Keratinocyte (primary cell): Measurements from ENCODE around the gene MFRP. TPM values are rescaled to one million over a fixed set of nuclear protein-coding genes. Genes with fewer than 3 reads are reported as not detected.

Experiments used
- DNase-seq: peaks from one replicate; pipeline ENCODE4 v3.0.0-alpha.2; 2011; ENCODE audit warnings: low read depth, missing footprints, low spot score
- FAIRE-seq: peaks from 2 replicates; lab custom pipeline; 2011; peaks lifted over from hg19 to GRCh38; lab: Jason Lieb, UNC
- H2AFZ ChIP-seq: 2 replicates; pipeline ENCODE4 v1.6.0; 2012; ENCODE audit warnings: low read length, control low read depth, inconsistent platforms; ENCODE audit not compliant: control insufficient read depth
- H3K27ac ChIP-seq: 2 replicates; pipeline ENCODE4 v1.5.1; 2011; ENCODE audit warnings: low read length; ENCODE audit not compliant: control insufficient read depth, insufficient read depth
- H3K27me3 ChIP-seq: 3 replicates; pipeline ENCODE4 v1.6.0; 2011; ENCODE audit warnings: low read length; ENCODE audit not compliant: control insufficient read depth, insufficient read depth; ENCODE audit errors: extremely low read depth
- H3K36me3 ChIP-seq, 2 experiments: 2 replicates in 1 of 2; 3 replicates in 1 of 2; pipeline ENCODE4 v1.5.1; 2011; ENCODE audit warnings: low read length in 2 of 2, mild to moderate bottlenecking in 1 of 2; ENCODE audit not compliant: control insufficient read depth in 2 of 2, insufficient read depth in 2 of 2; ENCODE audit errors: extremely low read depth in 1 of 2
- H3K4me1 ChIP-seq: 3 replicates; pipeline ENCODE4 v1.5.1; 2011; ENCODE audit warnings: low read length; ENCODE audit not compliant: control insufficient read depth, insufficient read depth; ENCODE audit errors: extremely low read depth
- H3K4me2 ChIP-seq: 3 replicates; pipeline ENCODE4 v1.6.0; 2011; ENCODE audit warnings: low read depth, low read length; ENCODE audit not compliant: control insufficient read depth, insufficient read depth; ENCODE audit errors: extremely low read depth
- H3K4me3 ChIP-seq, 3 experiments: fragments of 200-600 bp in 1 of 3; sonication (generic) in 1 of 3; 2 replicates in 2 of 3; 3 replicates in 1 of 3; pipeline ENCODE4 v1.5.1; 2011 to 2016; ENCODE audit warnings: low read length in 3 of 3, mild to moderate bottlenecking in 3 of 3, control low read depth in 2 of 3, inconsistent platforms in 1 of 3, low read depth in 1 of 3, mixed read lengths in 1 of 3, mixed run types in 1 of 3, moderate library complexity in 1 of 3; ENCODE audit not compliant: control insufficient read depth in 2 of 3, insufficient read depth in 2 of 3; ENCODE audit errors: extremely low read depth in 1 of 3
- H3K79me2 ChIP-seq: 2 replicates; pipeline ENCODE4 v1.6.0; 2012; ENCODE audit warnings: low read length; ENCODE audit not compliant: control insufficient read depth, insufficient read depth
- H3K9ac ChIP-seq: 3 replicates; pipeline ENCODE4 v1.6.0; 2011; ENCODE audit warnings: low read length; ENCODE audit not compliant: control insufficient read depth, insufficient read depth; ENCODE audit errors: extremely low read depth
- H3K9me1 ChIP-seq: 3 replicates; pipeline ENCODE4 v1.6.0; 2011; ENCODE audit warnings: low read length; ENCODE audit not compliant: control insufficient read depth, insufficient read depth; ENCODE audit errors: extremely low read depth
- H3K9me3 ChIP-seq: 2 replicates; pipeline ENCODE4 v1.5.1; 2012; ENCODE audit warnings: low read depth, low read length; ENCODE audit not compliant: control insufficient read depth
- H4K20me1 ChIP-seq: 3 replicates; pipeline ENCODE4 v1.6.0; 2011; ENCODE audit warnings: low read length; ENCODE audit not compliant: control insufficient read depth, insufficient read depth; ENCODE audit errors: extremely low read depth
- EZH2 ChIP-seq: IDR thresholded peaks from one replicate; pipeline ENCODE4 v1.6.1; 2012; ENCODE audit warnings: inconsistent platforms, mild to moderate bottlenecking, low read length, moderate library complexity
- dilution Hi-C: fragments of 300-500 bp; cut with MboI; formaldehyde crosslinking; loops from one replicate; pipeline ENCODE4 v1.7.0; 2020; ENCODE audit warnings: low sequenced_read_pairs; ENCODE audit not compliant: extremely low pct_ligation_motif_present
- polyA plus RNA-seq, 5 experiments: library from polyadenylated mRNA; depleted of rRNA in 3 of 5; stranded (reverse) in 3 of 5; stranded (forward) in 1 of 5; unstranded in 1 of 5; fragments of >200 nt; gene quantifications; 1 replicate in 1 of 5; 2 replicates in 3 of 5; 3 replicates in 1 of 5; pipeline versions ENCODE4 v1.2.1 to v1.2.3, GENCODE V29; 2011 to 2012; ENCODE audit warnings: missing spikeins in 2 of 5, low read depth in 1 of 5, low replicate concordance in 1 of 5
- TF ChIP-seq, protein P1 (sequence below), 3 experiments: IDR thresholded peaks in 1 of 3; conservative IDR thresholded peaks in 1 of 3; optimal IDR thresholded peaks in 1 of 3; 2 replicates in 2 of 3; 3 replicates in 1 of 3; pipeline versions ENCODE3 to v1.5.1; 2011; ENCODE audit warnings: low read length in 3 of 3, mild to moderate bottlenecking in 3 of 3, moderate library complexity in 2 of 3, control low read depth in 1 of 3, inconsistent platforms in 1 of 3; ENCODE audit not compliant: insufficient read depth in 2 of 3; ENCODE audit errors: extremely low read depth in 1 of 3

MFRP gene
- polyA plus RNA-seq, 1 donor (not counting 4 experiments of a cell fraction or from before 2014, with no cell fraction given) = not detected

DNA sequence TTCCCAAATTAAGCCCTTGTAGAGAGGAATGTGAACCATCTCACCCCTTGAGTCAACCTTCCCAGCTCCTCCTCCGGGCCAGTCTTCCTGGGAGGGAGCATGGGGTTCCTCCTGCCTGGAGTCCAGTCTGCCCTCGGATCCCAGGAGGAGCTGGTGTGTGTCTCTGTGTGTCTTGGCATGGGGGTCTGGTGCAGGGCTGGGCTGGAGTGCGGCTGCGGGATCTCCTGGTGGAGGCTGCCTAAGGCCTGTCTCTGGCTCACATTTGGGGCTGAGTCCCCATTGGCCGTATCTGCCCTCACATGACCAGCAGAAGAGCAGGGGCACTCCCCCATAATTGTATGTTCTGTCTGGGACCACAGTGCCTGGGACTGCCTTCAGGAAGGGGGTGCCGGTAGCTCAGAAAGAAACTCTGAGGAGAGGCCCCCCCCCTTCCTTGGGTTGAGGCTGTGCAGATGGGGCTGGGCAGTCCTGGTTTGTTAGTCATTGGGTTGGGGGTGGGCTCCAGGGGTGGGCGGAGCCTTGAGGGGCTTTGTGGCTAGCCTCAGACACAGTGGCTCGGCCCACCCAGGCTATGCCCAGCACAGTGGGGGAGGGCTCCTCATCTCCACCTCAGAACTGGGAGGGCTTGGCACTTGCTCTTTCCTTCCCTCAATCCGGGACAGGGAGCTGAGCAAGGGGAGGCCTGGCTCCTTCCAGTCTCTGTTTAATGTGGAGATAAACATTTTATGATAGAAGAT is 8.8 kb downstream of the MFRP start:
- FAIRE-seq (no peak), DNase-seq (no peak)
- no peaks in the 10 kb centered on the region for H3K9me3 ChIP-seq
- H3K4me2 ChIP-seq = no peak overlapping the region
- dilution Hi-C loops = no loop called here
- peaks cover 4 to 14% of the 10 kb centered on the region in 2 experiments for H3K36me3 ChIP-seq
- H4K20me1 ChIP-seq = peaks cover 3% of the 10 kb centered on the region
- H3K27me3 ChIP-seq = peaks cover 34% of the 10 kb centered on the region
- H3K79me2 ChIP-seq = peaks cover 26% of the 10 kb centered on the region
- H3K4me1 ChIP-seq = peaks cover 19% of the 10 kb centered on the region
- no peak overlapping the region for H3K27ac ChIP-seq
- TF ChIP-seq, protein P1, sequence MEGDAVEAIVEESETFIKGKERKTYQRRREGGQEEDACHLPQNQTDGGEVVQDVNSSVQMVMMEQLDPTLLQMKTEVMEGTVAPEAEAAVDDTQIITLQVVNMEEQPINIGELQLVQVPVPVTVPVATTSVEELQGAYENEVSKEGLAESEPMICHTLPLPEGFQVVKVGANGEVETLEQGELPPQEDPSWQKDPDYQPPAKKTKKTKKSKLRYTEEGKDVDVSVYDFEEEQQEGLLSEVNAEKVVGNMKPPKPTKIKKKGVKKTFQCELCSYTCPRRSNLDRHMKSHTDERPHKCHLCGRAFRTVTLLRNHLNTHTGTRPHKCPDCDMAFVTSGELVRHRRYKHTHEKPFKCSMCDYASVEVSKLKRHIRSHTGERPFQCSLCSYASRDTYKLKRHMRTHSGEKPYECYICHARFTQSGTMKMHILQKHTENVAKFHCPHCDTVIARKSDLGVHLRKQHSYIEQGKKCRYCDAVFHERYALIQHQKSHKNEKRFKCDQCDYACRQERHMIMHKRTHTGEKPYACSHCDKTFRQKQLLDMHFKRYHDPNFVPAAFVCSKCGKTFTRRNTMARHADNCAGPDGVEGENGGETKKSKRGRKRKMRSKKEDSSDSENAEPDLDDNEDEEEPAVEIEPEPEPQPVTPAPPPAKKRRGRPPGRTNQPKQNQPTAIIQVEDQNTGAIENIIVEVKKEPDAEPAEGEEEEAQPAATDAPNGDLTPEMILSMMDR (optimal IDR thresholded peaks at IDR 0.05 in 1 of 3, IDR thresholded peaks at IDR 0.05 in 1 of 3, conservative IDR thresholded peaks at IDR 0.05 in 1 of 3; ENCODE audit: extremely low read depth in 1 of 3, insufficient read depth in 2 of 3, low read length in 3 of 3) = no peak
- no peak for TF ChIP-seq EZH2
- no peak overlapping the region for H2AFZ ChIP-seq
- H3K4me3 ChIP-seq = no peak overlapping the region
- H3K9me1 ChIP-seq = no peaks in the 10 kb centered on the region
- peak overlapping the region; percentile 8 for H3K9ac ChIP-seq

DNA sequence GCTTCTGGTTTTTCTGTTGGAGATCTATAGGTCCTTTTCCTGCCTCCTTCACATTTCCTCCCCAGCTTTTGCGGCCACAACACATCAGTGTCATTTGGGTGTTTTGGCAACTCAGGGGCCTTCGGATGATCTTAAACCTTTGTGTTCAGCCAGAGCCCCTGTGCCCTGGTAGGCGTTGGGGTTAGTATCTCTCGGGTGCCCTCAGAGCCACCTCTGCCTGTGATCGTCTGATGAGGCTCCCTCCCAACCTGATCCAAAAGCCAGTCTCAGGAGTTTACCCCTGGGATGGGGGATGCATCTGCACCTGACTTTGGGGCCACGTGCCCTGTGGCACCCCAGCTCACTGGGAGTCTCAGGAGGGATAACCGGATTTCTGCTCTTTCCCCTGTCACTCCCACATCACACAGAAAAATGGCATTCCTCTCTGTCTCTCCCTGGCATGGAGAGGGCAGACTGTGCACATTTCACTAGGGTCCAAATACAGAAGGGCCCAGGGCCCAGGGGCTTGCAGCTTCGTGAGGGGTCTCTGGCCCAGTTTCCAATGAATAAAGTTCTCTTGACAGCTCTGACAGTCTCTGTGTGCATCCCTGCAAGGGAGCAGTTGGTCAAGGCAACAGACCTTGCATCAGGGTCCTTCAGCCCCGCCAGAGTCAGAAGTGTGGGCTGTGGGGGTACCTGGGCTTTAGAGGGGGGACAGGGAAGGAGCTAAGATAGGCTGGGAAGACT is 9.6 kb downstream of the MFRP start:
- dilution Hi-C loops = no loop called here
- no peaks in the 10 kb centered on the region for H3K9me3 ChIP-seq
- H3K4me3 ChIP-seq = no peak overlapping the region
- H4K20me1 ChIP-seq = peaks cover 3% of the 10 kb centered on the region
- H3K27ac ChIP-seq = no peak overlapping the region
- TF ChIP-seq, protein P1 (optimal IDR thresholded peaks at IDR 0.05 in 1 of 3, IDR thresholded peaks at IDR 0.05 in 1 of 3, conservative IDR thresholded peaks at IDR 0.05 in 1 of 3; ENCODE audit: extremely low read depth in 1 of 3, insufficient read depth in 2 of 3, low read length in 3 of 3) = no peak
- TF ChIP-seq EZH2 = no peak
- DNase-seq (no peak), FAIRE-seq (no peak)
- no peak overlapping the region for H2AFZ ChIP-seq
- peaks cover 19% of the 10 kb centered on the region for H3K4me1 ChIP-seq
- H3K9me1 ChIP-seq = no peaks in the 10 kb centered on the region
- no peak overlapping the region for H3K9ac ChIP-seq
- H3K36me3 ChIP-seq = peaks cover 4 to 14% of the 10 kb centered on the region in 2 experiments
- peaks cover 29% of the 10 kb centered on the region for H3K27me3 ChIP-seq
- no peak overlapping the region for H3K4me2 ChIP-seq
- peaks cover 26% of the 10 kb centered on the region for H3K79me2 ChIP-seq
